ENCODE measurements around the gene ZNF579.

ZNF579 gene

GRCh38 chr19:55606817-55607216 is 26.2 kb upstream of the ZNF579 start:
- peaks cover 45% of the 10 kb centered on the region for H3K4me1 ChIP-seq (ENCODE audit: insufficient read depth, low read length)
- peaks cover 23% of the 10 kb centered on the region for H3K36me3 ChIP-seq (ENCODE audit: insufficient read depth, low read length)
- H2AFZ ChIP-seq (ENCODE audit: low read depth, low read length): no peak overlapping the region
- H3K79me2 ChIP-seq (ENCODE audit: insufficient read depth, low read length): peaks cover 60% of the 10 kb centered on the region
- peak overlapping the region; percentile 94 for H3K27ac ChIP-seq (ENCODE audit: low read length)
- H3K4me2 ChIP-seq (ENCODE audit: insufficient read depth, low read length): peak overlapping the region; percentile 95
- DNase-seq (no peak), ATAC-seq (ENCODE audit: insufficient read depth, low read depth) (no peak)
- H3K9ac ChIP-seq (ENCODE audit: low read depth, low read length): peak overlapping the region; percentile 95
- H3K27me3 ChIP-seq (ENCODE audit: insufficient read depth, low read length, poor library complexity): no peaks in the 10 kb centered on the region
- peak overlapping the region in 1 of 2 experiments; percentile 83; a peak in 2 of 4 replicates for H3K4me3 ChIP-seq (ENCODE audit: low read depth in 1 of 2, low read length in 2 of 2)
- TF ChIP-seq CTCF (IDR thresholded peaks at IDR 0.05; ENCODE audit: borderline replicate concordance, extremely low read depth, low read length, poor library complexity, severe bottlenecking) (no peak), EZH2 (IDR thresholded peaks at IDR 0.05; ENCODE audit: borderline replicate concordance, low read depth, low read length, severe bottlenecking) (no peak)
- no peaks in the 10 kb centered on the region for H3K9me3 ChIP-seq (ENCODE audit: insufficient read depth, low read length, severe bottlenecking)
- H4K20me1 ChIP-seq (ENCODE audit: insufficient read depth, low read length): peaks cover 25% of the 10 kb centered on the region

DNA sequence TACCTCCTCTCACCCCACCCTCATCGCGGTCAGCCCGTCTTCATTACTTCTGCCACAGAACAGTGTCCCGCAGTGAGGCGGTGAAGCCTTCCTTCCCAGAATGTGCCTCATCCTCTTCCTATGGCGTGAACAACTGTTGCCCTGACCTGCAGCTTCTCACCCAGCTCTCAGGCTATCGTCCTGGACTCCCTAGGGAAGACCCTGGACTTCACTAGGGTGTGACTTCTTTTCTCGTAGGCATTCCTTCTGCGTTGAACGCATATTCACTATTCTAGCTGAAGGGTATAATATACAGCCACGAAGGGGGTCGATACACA is 25.8 kb upstream of the ZNF579 start:
- Histone ChIP-seq H3K27me3 (ENCODE audit: insufficient read depth, low read length, poor library complexity) (no peaks in the 10 kb centered on the region), H3K36me3 (ENCODE audit: insufficient read depth, low read length) (peaks cover 23% of the 10 kb centered on the region), H3K4me2 (ENCODE audit: insufficient read depth, low read length) (peak overlapping the region; percentile 95), H3K9ac (ENCODE audit: low read depth, low read length) (peak overlapping the region; percentile 95), H4K20me1 (ENCODE audit: insufficient read depth, low read length) (peaks cover 22% of the 10 kb centered on the region), H3K4me3 (ENCODE audit: low read depth in 1 of 2, low read length in 2 of 2) (peak overlapping the region; percentile 63 to 83; a peak in 3 of 4 replicates), H2AFZ (ENCODE audit: low read depth, low read length) (peak overlapping the region; percentile 58; the same call in 1 of the 2 replicates), H3K9me3 (ENCODE audit: insufficient read depth, low read length, severe bottlenecking) (no peaks in the 10 kb centered on the region), H3K79me2 (ENCODE audit: insufficient read depth, low read length) (peaks cover 56% of the 10 kb centered on the region), H3K4me1 (ENCODE audit: insufficient read depth, low read length) (peaks cover 47% of the 10 kb centered on the region), H3K27ac (ENCODE audit: low read length) (peak overlapping the region; percentile 94)
- no peak for ATAC-seq (ENCODE audit: insufficient read depth, low read depth)
- no peak for DNase-seq
- TF ChIP-seq CTCF (IDR thresholded peaks at IDR 0.05; ENCODE audit: borderline replicate concordance, extremely low read depth, low read length, poor library complexity, severe bottlenecking): no peak
- TF ChIP-seq EZH2 (IDR thresholded peaks at IDR 0.05; ENCODE audit: borderline replicate concordance, low read depth, low read length, severe bottlenecking): no peak

DNA sequence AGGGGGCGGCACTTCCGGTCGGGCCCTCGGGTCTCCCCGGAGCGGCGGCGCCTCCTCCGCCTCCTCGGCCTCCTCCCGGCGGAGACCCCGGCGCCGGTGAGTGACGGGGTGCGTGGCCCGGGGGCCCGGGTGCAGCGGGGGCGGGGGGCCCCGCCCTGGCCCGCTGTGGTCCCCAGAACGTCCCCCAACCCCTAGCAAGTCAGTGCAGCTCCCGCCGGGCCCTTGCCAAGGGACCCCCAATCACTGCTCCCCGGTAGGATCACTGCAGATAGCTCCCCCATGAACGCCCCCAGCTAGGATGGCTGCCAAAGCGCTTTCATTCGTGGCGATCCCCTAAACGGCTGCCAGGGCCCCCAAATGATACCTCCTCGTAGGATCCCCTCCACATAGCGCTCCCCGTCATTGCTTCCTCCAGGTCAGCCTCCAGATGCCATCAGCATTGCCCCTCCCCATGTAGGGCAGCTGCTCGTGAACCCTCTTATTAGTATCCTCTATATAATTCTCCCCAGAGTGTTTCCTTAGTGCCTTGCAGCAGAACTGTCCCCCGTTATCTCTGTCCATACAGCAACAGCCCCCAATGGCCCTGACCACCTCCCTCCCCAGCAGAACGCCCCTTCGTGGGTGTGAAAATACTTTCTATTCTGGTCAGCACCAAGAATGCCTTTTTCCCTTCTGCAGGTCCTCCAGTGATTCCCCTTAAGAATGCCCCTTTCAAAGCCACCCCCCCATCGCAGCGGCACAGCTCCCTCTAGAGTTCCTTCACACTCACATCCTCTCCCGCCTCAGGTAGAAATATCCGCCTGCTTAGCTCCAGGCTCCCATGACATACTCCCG is 25.2 kb upstream of the ZNF579 start, which contains the start of gene ZNF865:
Gene ZNF865, plus strand, starts transcription at position 11 of the 834 bp plus-strand sequence. CDS start 7,972 bp downstream, outside the sequence.
- peak within 1 kb of the TSS; percentile 95 for H3K4me2 ChIP-seq (ENCODE audit: insufficient read depth, low read length)
- H3K27ac ChIP-seq (ENCODE audit: low read length): peak within 1 kb of the TSS; percentile 94
- peak within 1 kb of the TSS; percentile 63 to 83 for H3K4me3 ChIP-seq (ENCODE audit: low read depth in 1 of 2, low read length in 2 of 2)
- ATAC-seq (ENCODE audit: insufficient read depth, low read depth): peak; percentile 53
- H3K36me3 ChIP-seq (ENCODE audit: insufficient read depth, low read length): peaks cover 23% of the 10 kb centered on the region
- H3K79me2 ChIP-seq (ENCODE audit: insufficient read depth, low read length): peaks cover 54% of the 10 kb centered on the region
- TF ChIP-seq EZH2 (IDR thresholded peaks at IDR 0.05; ENCODE audit: borderline replicate concordance, low read depth, low read length, severe bottlenecking) (no peak), CTCF (IDR thresholded peaks at IDR 0.05; ENCODE audit: borderline replicate concordance, extremely low read depth, low read length, poor library complexity, severe bottlenecking) (peak; percentile 83)
- peak within 1 kb of the TSS; percentile 82 for H2AFZ ChIP-seq (ENCODE audit: low read depth, low read length)
- DNase-seq: peak; percentile 77
- peak within 1 kb of the TSS; percentile 95 for H3K9ac ChIP-seq (ENCODE audit: low read depth, low read length)
- H3K27me3 ChIP-seq (ENCODE audit: insufficient read depth, low read length, poor library complexity): no peaks in the 10 kb centered on the region
- no peaks in the 10 kb centered on the region for H3K9me3 ChIP-seq (ENCODE audit: insufficient read depth, low read length, severe bottlenecking)
- peaks cover 16% of the 10 kb centered on the region; the same call in 1 of the 2 replicates for H4K20me1 ChIP-seq (ENCODE audit: insufficient read depth, low read length)
- H3K4me1 ChIP-seq (ENCODE audit: insufficient read depth, low read length): peaks cover 53% of the 10 kb centered on the region

All from DND-41 (cell line).